Retinal pigment epithelial cell (primary cell): ENCODE data around the gene ABCC2.
A peak's percentile ranks its signal among the peaks of the same experiment; 100 is the strongest.

Experiments used
- DNase-seq: peaks from one replicate; pipeline ENCODE4 v3.0.0-alpha.2; 2010; ENCODE audit warnings: low read depth
- H3K4me3 ChIP-seq: 2 replicates; pipeline ENCODE4 v1.5.1; 2011; ENCODE audit warnings: mild to moderate bottlenecking, low read length, control low read depth, moderate library complexity
- TF ChIP-seq, protein P1 (sequence below): conservative IDR thresholded peaks from 2 replicates; pipeline ENCODE4 v1.5.1; 2011; ENCODE audit warnings: low read depth, low read length, control low read depth, inconsistent platforms

The ABCC2 gene

GRCh38 chr10:99841746-99842145 lies 59.3 kb downstream of the ABCC2 start:
- H3K4me3 ChIP-seq = no peak overlapping the region
- TF ChIP-seq, protein P1, sequence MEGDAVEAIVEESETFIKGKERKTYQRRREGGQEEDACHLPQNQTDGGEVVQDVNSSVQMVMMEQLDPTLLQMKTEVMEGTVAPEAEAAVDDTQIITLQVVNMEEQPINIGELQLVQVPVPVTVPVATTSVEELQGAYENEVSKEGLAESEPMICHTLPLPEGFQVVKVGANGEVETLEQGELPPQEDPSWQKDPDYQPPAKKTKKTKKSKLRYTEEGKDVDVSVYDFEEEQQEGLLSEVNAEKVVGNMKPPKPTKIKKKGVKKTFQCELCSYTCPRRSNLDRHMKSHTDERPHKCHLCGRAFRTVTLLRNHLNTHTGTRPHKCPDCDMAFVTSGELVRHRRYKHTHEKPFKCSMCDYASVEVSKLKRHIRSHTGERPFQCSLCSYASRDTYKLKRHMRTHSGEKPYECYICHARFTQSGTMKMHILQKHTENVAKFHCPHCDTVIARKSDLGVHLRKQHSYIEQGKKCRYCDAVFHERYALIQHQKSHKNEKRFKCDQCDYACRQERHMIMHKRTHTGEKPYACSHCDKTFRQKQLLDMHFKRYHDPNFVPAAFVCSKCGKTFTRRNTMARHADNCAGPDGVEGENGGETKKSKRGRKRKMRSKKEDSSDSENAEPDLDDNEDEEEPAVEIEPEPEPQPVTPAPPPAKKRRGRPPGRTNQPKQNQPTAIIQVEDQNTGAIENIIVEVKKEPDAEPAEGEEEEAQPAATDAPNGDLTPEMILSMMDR = no peak
- no peak for DNase-seq

DNA sequence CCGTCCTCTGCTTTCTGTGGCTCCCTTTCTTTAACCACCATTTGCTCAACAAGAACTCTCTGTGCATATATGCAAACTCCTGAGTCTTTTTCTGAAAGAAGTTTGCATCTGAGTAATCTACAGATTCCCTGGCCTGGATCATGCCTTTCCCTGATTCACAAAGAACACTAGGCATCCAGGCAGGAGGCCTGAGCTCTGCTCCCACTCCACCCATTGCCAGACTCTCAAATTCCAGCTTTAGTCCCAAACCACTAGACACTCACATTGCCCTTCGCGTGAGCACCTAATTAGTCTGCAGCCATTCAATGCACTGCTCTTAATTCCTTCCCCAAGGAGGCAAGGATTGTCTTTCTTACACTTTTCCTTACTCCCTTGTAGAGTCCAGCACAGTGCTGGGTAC lies 60.9 kb downstream of the ABCC2 start:
- no peak overlapping the region for H3K4me3 ChIP-seq
- no peak for DNase-seq

DNA sequence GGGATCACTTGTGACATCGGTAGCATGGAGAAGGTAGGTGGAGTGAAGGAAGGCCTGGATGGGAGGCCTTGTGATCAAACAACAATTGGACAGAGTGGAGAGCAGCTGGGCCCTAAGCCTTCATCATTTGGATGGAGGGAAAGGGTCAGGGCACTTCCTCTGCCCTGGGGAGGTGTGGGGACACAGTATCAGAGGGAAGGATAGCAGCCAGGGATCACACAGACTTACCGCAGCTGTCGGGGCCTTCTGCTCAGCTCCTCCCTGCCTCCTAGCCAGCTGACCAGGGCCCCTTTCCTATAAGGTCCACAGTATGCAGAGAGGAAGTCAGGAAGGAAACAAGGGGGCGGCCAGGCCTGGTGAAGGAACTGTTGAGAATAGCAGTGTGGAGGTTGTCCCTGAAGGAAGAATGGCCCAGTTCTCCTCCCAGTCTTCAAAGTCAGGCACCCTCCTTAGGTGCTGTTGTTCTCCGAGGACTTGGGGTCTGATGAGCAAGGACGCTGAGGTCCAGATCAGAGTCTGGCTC lies 62.1 kb downstream of the ABCC2 start:
- no peak overlapping the region for H3K4me3 ChIP-seq
- TF ChIP-seq, protein P1 = no peak
- DNase-seq = no peak

More for the DNA sequence above, 60.9 kb downstream of the ABCC2 start:
- TF ChIP-seq, protein P1 = no peak

- peak overlapping the region; percentile 29 for H3K4me3 ChIP-seq
- peak; percentile 70 for DNase-seq
- TF ChIP-seq, protein P1 = peak; percentile 88
Observed at GRCh38 chr10:99845837-99846382, 63.5 kb downstream of the ABCC2 start.

- no peak for DNase-seq
- no peak overlapping the region for H3K4me3 ChIP-seq
- TF ChIP-seq, protein P1 = no peak
Observed at GRCh38 chr10:99849057-99849456, 66.6 kb downstream of the ABCC2 start.

DNA sequence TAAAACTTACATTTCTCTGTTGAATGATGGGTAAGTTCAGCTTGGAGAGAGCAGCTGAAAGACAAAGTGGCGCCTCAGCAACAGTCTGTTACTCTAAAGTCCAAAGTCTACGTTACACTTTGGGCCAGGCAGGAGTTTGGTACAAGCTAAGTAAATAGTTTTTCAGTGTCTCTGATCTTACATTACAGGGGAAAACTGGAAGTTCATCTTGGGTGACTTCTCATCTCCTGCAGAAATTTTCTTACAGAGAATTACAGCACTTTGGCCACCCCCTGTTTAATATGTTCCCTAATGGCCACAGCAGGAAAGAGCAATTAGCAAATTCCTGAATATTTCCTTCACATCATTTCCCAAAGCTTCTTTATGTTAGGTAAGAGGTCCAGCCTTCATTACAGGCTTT lies 67.1 kb downstream of the ABCC2 start:
- DNase-seq = no peak
- TF ChIP-seq, protein P1 = no peak
- H3K4me3 ChIP-seq = no peak overlapping the region

GRCh38 chr10:99850021-99850766 lies 67.8 kb downstream of the ABCC2 start:
- no peak overlapping the region for H3K4me3 ChIP-seq
- no peak for DNase-seq
- TF ChIP-seq, protein P1 = no peak
